ENCODE results near the gene MYO7A. TPM values are rescaled to one million over a fixed set of nuclear protein-coding genes. Genes with fewer than 3 reads are reported as not detected.

The MYO7A gene
- total and polyA plus RNA-seq, 2 of the 8 experiments (the other 6 are each of a cell fraction or from before 2014, with no cell fraction given) = 1.5 to 1.9 TPM

DNA sequence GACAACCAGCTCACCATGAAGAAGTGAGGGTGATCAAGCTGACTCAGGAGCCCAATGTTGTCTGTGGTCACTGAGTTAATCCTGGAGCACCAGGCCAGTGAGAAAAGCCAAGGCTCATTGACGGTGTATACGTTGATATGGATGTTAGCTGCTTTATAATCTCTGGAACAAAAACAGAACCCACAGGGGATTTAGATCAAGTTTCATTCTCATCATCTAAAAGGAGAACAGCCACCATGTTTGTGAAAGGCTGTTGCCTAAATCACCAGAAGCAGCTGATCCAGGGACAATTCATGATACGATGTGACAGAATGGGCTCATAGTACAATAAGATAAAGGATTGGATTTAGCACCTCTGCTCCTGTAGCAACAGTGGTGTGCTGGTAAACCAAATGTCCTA lies 105.0 kb downstream of the MYO7A start:
- Histone ChIP-seq H3K79me1 (ENCODE audit: low read depth, low read length) (no peaks in the 10 kb centered on the region), H3K56ac (replicated peaks; ENCODE audit: insufficient read length, low read depth, low read length) (no peak overlapping the region), H4K20me1 (replicated peaks in 1 of 2; ENCODE audit: control insufficient read depth in 1 of 2, insufficient read depth in 2 of 2, low read length in 2 of 2) (no peaks in the 10 kb centered on the region), H2BK15ac (ENCODE audit: low read length) (no peak overlapping the region), H3K4me1 (replicated peaks in 1 of 4; ENCODE audit: control insufficient read depth in 3 of 4, insufficient read depth in 4 of 4, low read length in 3 of 4) (no peaks in the 10 kb centered on the region), H2AK5ac (ENCODE audit: low read depth, low read length) (no peak overlapping the region), H3K18ac (ENCODE audit: extremely low read depth, low read length) (no peak overlapping the region), H3K79me2 (ENCODE audit: control insufficient read depth in 1 of 2, insufficient read depth in 2 of 2, low read length in 2 of 2) (no peaks in the 10 kb centered on the region), H3K36me3 (ENCODE audit: control insufficient read depth in 2 of 4, insufficient read depth in 4 of 4, low read length in 3 of 4) (no peaks in the 10 kb centered on the region), H4K91ac (replicated peaks; ENCODE audit: insufficient read length, low read length) (no peak overlapping the region), H3K23ac (ENCODE audit: insufficient read length) (no peak overlapping the region), H3K27me3 (replicated peaks in 1 of 4; ENCODE audit: control insufficient read depth in 3 of 4, extremely low read depth in 1 of 4, insufficient read depth in 3 of 4, low read length in 3 of 4) (no peaks in the 10 kb centered on the region; a peak in 1 of 7 replicates), H3K23me2 (ENCODE audit: low read depth, low read length) (no peaks in the 10 kb centered on the region), H3K27ac (ENCODE audit: low read depth, low read length) (no peak overlapping the region), H2BK12ac (ENCODE audit: low read depth, low read length) (no peak overlapping the region), H2BK120ac (replicated peaks; ENCODE audit: low read depth, low read length) (no peak overlapping the region), H3K4ac (replicated peaks; ENCODE audit: insufficient read length, low read depth, low read length) (no peak overlapping the region), H3K4me3 (ENCODE audit: extremely low read depth in 1 of 4, insufficient read depth in 2 of 4, low read depth in 3 of 4, low read length in 4 of 4) (no peak overlapping the region), H3K9me3 (ENCODE audit: insufficient read depth in 2 of 2, low read depth in 1 of 2, low read length in 1 of 2) (no peaks in the 10 kb centered on the region), H2AFZ (ENCODE audit: low read length) (no peak overlapping the region), H4K5ac (ENCODE audit: insufficient read length, low read depth, low read length) (no peak overlapping the region), H2BK5ac (ENCODE audit: low read depth, low read length) (no peak overlapping the region), H3K4me2 (ENCODE audit: insufficient read depth in 1 of 2, low read depth in 2 of 2, low read length in 2 of 2) (no peak overlapping the region), H3K14ac (ENCODE audit: insufficient read length) (no peak overlapping the region), H4K8ac (ENCODE audit: extremely low read depth, insufficient read depth, low read length) (no peak overlapping the region), H2BK20ac (ENCODE audit: low read length) (no peak overlapping the region), H3K9ac (replicated peaks in 1 of 4; ENCODE audit: extremely low read depth in 1 of 4, low read depth in 3 of 4, low read length in 3 of 4) (no peak overlapping the region)
- ChIA-PET CTCF (ENCODE audit: partially characterized antibody) (interaction anchor here (0.7 kb wide), 2 partner anchors 30 to 178 kb away, joined by 3 read pairs; no protein-coding TSS in a partner anchor), POLR2A (ENCODE audit: partially characterized antibody) (no interaction called here)
- TF ChIP-seq, protein P1, sequence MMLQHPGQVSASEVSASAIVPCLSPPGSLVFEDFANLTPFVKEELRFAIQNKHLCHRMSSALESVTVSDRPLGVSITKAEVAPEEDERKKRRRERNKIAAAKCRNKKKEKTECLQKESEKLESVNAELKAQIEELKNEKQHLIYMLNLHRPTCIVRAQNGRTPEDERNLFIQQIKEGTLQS (IDR thresholded peaks at IDR 0.05; ENCODE audit: insufficient read depth, low read depth, low read length) = no peak
- no peak for TF ChIP-seq KDM5A (IDR thresholded peaks at IDR 0.05; ENCODE audit: low read length)
- no peak for TF ChIP-seq CBX5 (IDR thresholded peaks at IDR 0.05; ENCODE audit: low read depth, low read length)
- no peak for TF ChIP-seq BACH1 (IDR thresholded peaks at IDR 0.05; ENCODE audit: low read length)
- no peak for TF ChIP-seq BRCA1 (IDR thresholded peaks at IDR 0.05; ENCODE audit: low read depth, low read length)
- no peak for TF ChIP-seq RBBP5 (IDR thresholded peaks at IDR 0.05; ENCODE audit: borderline replicate concordance, low read depth, low read length)
- no peak for TF ChIP-seq POU5F1 (IDR thresholded peaks at IDR 0.05; ENCODE audit: low read depth, low read length)
- TF ChIP-seq NRF1 (IDR thresholded peaks at IDR 0.05; ENCODE audit: low read depth, low read length) = no peak
- no peak for TF ChIP-seq JUND (IDR thresholded peaks at IDR 0.05; ENCODE audit: low read length)
- TF ChIP-seq EP300 (IDR thresholded peaks at IDR 0.05; ENCODE audit: borderline replicate concordance in 1 of 2, low read depth in 2 of 2, low read length in 2 of 2) = no peak
- no peak for TF ChIP-seq RFX5 (IDR thresholded peaks at IDR 0.05; ENCODE audit: borderline replicate concordance, low read depth, low read length)
- TF ChIP-seq CEBPB (IDR thresholded peaks at IDR 0.05; ENCODE audit: low read depth, low read length) = no peak
- TF ChIP-seq CHD2 (IDR thresholded peaks at IDR 0.05; ENCODE audit: low read length) = no peak
- FAIRE-seq (no peak), DNase-seq (ENCODE audit: low read depth in 1 of 2, low spot score in 2 of 2) (no peak)
- 87% methylated on average over 3 of the region's 3 CpGs; no CpG with 5 or more reads in 1 of the 2 experiments for WGBS, 2 experiments (ENCODE audit: extremely low coverage in 1 of 2, insufficient coverage in 1 of 2, insufficient read length in 1 of 2, insufficient replicate concordance in 2 of 2, low coverage in 1 of 2, low lambda C conversion rate in 2 of 2, missing lambda C conversion rate in 1 of 2)
